ENCODE measurements around the gene GATAD2B.
"Not testable (repeated sequence)": the region's sequence is repeated elsewhere in the genome, so short reads cannot be mapped to it uniquely, and the experiment has no call there.

GATAD2B gene

DNA sequence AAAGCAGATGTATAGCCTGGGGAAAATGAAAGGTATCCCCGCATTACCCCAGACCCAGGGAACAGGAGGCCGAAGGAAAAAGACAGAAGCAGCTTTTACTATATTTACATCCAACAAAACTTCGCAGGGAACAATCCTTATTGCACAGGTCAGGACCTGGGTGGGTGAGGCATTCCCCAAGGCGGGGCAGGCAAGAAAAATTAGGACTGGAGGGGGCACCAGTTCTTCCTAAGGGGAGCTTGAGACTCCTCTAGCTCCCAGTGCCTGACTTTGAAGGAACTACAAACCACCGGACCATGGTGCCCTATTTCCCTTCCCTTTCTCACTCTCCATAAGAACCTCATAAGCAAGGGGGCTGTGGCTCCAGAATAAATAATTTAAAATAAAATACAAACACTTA lies 6.7 kb upstream of the GATAD2B start:
- no peak for DNase-seq

- no peak for DNase-seq
These were observed 6.1 kb upstream of the GATAD2B start for GRCh38 chr1:153928791-153929341.

GRCh38 chr1:153928245-153928644 lies 5.5 kb upstream of the GATAD2B start:
- no peak for DNase-seq

DNA sequence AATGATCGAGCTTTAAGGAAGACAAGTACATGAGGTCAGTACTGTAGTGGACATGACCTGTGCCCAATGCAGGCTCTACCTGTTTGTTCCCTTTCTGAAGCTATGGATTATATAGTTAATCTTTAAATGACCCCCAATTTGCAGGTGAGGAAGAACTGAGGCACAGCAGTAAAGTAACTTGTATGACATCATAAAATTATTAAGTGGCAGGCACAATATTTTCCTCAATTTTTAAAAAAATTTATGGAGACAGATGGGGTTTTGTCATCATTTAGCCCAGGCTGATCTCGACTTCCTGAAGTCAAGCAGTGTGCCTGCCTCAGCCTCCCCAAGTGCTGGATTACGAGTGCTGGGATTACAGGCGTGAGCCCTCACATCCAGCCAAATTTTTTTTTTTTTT lies 3.6 kb upstream of the GATAD2B start:
- no peak for DNase-seq

- no peak for DNase-seq
These were observed 448 bp downstream of the GATAD2B start for GRCh38 chr1:153922076-153922971.

GRCh38 chr1:153921803-153922075 lies 1.0 kb downstream of the GATAD2B start:
- DNase-seq = no peak

DNA sequence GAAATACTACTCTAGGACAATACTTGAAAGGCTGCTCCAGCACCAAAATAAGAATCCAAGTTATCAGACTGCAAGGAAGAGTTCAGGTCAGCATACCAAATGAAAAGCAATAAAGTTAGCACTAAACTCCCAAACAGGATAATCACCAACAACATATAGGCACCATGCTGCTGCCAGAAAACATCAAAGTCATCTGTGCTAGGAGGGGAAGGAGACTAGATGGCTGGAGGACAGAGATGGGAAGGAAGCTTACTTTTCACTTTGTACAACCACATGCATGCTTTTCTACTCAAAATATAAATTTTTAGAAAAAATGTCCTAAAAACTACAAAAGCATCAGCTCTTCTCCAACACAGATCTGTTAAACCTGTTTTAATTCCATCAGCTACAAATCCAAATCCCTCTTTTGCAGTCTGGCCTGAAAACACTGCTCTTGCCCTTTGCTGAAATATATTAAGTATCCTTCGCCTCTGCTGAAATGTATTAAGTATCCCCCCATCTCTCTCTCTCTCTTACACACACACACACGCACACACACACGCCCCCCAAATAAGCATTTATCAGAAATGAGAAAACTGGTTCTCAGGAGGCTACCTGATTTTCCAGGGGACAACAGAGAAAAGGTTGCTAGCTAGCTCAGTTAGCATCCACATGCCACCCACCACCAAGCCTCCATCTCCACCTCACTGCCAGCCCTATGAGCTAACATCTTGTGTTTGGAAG lies 1.5 kb downstream of the GATAD2B start:
- no peak for DNase-seq

- DNase-seq = no peak
These were observed 2.6 kb downstream of the GATAD2B start for GRCh38 chr1:153919876-153920852.

GRCh38 chr1:153916297-153916696 lies 6.5 kb downstream of the GATAD2B start:
- DNase-seq = no peak

GRCh38 chr1:153912349-153912748 lies 10.4 kb downstream of the GATAD2B start:
- no peak for DNase-seq

DNA sequence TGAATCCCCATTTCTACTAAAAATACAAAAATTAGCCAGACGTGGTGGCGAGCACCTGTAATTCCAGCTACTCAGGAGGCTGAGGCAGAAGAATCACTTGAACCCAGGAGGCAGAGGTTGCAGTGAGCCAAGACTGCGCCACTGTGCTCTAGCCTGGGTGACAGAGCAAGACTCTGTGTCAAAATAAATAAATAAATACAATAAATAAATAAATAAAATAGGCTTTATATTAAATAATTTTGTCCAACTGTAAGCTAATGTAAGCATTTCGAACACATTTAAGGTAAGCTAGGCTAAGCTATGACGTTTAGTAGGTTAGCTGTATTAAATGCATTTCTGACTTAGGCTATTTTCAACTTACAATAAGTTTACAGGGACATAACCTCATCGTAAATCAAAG lies 12.2 kb downstream of the GATAD2B start:
- not testable (repeated sequence) for DNase-seq

- no peak for DNase-seq
These were observed 14.7 kb downstream of the GATAD2B start for GRCh38 chr1:153908071-153908470.

DNA sequence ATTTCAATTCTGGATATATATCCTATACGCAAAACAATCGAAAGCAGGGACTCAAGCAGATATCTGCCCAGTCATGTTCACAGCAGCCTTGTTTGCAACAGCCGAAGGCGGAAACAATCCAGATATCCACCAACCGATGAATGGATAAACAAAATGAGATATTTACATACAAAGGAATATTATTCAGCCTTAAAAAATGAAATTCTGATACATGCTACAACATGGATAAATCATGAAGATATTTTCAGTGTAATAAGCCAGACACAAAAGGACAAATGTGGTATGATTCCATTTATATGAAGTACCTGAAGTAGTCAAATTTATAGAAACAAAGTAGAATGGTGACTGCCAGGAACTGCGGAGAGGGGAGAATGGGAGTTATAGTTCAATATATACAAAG lies 15.6 kb downstream of the GATAD2B start:
- DNase-seq = no peak

GRCh38 chr1:153906396-153906795 lies 16.4 kb downstream of the GATAD2B start:
- DNase-seq = no peak

- not testable (repeated sequence) for DNase-seq
These were observed 16.9 kb downstream of the GATAD2B start for GRCh38 chr1:153905908-153906307.

DNA sequence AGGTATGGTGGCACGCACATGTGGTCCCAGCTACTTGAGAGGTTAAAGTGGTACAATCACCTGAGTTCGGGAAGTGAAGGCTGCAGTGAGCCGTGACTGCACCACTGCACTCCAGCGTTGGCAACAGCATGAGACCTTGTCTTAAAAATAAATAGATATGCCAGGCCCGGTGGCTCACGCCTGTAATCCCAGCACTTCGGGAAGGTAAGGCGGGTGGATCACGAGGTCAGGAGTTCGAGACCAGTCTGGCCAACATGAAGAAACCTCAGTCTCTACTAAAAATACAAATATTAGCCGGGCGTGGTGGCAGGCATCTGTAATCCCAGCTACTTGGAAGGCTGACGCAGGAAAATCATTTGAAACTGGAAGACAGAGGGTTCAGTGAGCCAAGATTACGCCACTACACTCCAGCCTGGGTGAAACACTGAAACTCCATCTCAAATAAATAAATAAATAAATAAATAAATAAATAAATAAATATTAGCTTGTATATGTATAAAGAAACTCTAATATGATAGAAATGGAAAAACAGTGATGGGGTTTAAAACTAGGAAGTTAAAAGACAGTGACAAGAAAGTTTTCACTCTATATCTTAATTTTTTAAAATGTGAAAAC lies 18.8 kb downstream of the GATAD2B start:
- no peak for DNase-seq

DNA sequence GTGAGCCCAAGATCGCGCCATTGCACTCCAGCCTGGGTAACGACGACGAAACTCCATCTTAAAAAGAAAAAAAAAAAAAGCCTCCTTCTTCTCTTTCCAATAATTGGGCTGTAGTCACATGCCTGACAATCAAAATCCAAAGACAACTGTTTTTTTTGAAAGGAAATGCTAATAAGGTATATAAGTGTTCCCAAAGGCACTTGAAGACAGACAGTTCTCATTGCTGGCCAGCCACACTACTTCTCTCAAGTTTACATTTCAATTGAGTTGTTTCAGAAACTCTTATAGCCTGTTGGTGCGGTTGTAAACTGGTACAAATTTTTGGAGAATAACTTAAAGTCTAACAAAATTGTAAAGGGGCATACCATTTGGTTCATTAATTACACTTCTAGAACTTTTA lies 23.3 kb downstream of the GATAD2B start:
- no peak for DNase-seq

GRCh38 chr1:153895866-153896265 lies 26.9 kb downstream of the GATAD2B start:
- not testable (repeated sequence) for DNase-seq

DNA sequence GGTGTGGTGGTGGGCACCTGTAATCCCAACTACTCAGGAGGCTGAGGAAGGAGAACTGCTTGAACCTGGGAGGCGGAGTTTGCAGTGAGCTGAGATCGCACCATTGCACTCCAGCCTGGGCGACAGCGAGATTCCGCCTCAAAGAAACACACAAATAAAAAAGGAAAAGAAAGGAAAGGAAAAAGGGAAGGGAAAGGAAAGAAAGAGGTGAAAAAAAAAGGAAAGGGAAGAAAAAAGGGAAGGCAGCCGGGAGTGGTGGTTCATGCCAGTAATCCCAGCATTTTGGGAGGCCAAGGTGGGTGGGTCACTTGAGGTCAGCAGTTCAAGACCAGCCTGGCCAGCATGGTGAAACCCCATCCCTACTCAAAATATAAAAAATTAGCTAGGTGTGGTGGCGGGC lies 31.7 kb downstream of the GATAD2B start:
- not testable (repeated sequence) for DNase-seq

GRCh38 chr1:153888533-153888932 lies 34.2 kb downstream of the GATAD2B start:
- no peak for DNase-seq

DNA sequence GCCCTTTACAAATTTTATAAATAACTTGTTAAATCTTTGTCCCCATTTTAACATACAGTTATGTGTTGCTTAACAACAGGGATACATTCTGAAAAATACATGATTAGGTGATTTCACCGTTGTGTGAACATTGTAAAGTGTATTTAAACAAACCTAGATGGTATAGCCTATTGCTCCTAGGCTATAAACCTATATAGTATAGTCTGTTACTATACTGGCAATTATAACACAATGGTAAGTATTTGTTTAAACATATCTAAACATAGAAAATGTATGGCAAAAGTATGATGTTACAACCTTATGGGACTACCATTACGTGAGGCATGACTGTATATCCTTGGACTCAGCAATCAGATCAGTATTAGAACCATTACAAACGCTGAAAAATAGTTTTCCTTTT lies 36.6 kb downstream of the GATAD2B start:
- no peak for DNase-seq

DNA sequence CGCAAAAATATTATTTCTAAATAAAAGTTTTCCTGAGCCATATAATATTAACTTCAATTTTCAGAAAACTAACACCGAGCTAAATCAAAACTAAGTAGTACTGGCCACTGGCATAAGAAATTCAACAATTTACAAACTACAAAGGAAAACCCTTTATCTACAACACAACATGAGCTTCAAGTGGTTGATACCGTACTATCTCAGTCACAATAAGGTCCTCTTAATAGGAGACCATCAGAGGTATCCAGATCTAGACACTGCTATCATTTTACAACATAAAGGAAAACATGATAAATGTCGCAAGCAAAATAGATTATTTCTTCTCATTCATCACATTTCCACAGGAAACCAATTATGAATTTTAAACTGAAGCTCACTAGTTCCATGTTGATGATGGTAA lies 39.5 kb downstream of the GATAD2B start:
- no peak for DNase-seq

All from GOT3 (cell line).